Measurements from ENCODE around the gene WDR45B.

DNA sequence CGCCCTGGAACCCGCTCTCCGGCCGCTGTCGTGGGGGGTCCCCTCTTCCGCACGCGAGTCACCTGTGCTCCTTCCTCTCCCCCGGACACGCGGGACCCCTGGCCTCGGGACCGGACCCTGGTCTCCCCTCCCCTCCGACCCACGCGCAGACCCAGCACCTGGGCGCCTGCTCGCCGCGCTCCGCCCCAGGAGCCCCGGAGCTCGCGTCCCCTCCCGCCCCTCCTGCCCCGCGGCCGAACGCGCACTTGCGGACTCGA lies 49.5 kb upstream of the WDR45B start:
- no peak for TF ChIP-seq GATA2 (IDR thresholded peaks at IDR 0.05; ENCODE audit: low read depth, low read length)
- no peak for TF ChIP-seq GATA3 (IDR thresholded peaks at IDR 0.05; ENCODE audit: low read depth, low read length)
